GM18499 (cell line): ENCODE results near the gene CCNL2.
"Not testable (repeated sequence)": the region's sequence is repeated elsewhere in the genome, so short reads cannot be mapped to it uniquely, and the experiment has no call there.

Source experiments
- ATAC-seq: cut with Tn5 transposase; IDR thresholded peaks from one replicate; pipeline ENCODE4 v1.9.1; 2021; ENCODE audit warnings: moderate number of reproducible peaks; ENCODE audit not compliant: insufficient read depth, unreplicated experiment

The CCNL2 gene

DNA sequence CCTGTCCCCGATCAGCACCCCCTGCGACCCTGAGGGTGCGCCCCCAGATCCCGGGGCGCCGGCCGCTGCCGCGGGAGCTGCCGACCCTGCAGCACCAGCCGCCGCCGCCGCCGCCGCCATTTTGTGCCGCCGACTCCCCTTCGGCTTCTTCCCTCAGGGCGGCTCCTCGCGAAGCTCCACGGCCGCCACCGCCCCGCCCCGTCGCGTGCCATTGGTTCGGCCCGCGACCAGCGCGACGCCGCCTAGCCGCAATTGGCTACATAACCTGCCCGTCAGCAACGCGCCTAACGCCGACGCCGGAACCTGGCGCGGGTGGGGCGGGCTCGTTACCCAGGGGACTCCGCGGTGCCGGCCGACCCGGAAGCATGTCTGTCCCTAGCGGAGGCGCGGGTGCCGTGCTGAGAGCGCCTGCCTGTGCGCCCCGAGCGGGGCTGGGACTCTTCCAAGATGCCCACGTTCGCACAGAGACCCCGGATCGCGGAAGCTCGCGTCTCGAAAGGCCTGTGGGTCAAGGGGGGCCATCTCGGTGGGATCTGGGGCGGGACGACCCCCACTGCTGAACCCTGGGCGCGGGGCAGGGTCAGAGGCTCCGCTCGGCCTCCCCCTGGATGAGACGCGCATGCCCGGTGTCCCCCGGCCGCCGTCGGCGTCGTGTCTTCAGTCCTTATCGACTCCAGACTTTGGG, at the start of gene CCNL2:
Gene CCNL2 (minus strand): TSS at position 149 of the 685 bp plus-strand sequence. CDS start 29 bp downstream, at position 120.
- peak; percentile 65 for ATAC-seq

DNA sequence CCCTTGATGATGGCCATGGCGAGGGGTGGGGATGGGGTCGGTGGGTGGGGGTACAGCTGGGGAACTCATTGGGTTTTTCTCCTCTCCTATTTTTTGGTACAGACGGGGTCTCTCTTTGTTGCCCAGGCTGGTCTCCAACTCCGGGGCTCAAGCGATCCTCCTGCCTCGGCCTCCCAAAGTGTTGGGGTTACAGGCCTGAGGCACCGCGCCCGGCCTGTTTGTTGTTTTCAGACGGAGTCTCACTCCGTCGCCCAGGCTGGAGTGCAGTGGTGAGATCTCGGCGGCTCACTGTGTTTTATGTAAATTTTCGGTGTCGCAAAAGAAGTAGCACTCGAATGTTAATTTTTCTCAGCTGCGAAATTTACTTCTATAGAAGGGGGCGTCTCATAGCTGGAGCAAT, 47.5 kb upstream of the CCNL2 start:
- not testable (repeated sequence) for ATAC-seq

DNA sequence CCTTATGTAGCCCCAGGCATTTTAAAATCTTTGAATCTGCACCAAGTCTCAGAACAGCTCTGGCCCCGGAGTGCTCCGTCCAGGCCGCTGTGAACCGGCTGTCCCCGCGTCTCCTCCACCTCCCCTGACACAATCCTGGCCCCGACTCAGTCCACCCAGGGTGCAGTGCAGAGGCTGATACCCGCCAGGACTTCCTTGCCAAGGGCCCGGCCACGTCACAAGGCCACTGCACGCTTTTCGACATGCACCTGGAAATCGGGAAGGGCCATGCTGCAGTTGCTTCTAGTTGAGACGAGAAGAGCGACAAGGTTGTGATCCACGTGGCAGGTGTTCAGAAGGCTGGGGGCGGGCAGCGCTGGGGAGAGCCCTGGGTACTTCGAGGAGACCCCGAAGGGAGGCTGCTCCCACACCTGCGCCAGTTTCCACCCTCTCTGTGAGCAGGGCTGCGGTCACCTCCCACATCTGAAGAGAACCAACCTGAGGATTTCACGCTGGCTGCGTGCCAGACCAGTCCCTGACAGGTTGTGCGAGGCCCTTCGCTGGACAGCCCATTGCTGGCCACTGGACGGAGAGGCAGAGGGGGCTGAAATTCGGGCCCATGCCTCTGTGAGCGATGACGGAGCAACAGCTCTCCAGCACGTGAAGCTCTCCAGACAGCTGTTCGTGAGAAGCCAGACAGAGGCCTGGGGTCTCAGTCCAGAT, 43.1 kb upstream of the CCNL2 start:
- no peak for ATAC-seq

DNA sequence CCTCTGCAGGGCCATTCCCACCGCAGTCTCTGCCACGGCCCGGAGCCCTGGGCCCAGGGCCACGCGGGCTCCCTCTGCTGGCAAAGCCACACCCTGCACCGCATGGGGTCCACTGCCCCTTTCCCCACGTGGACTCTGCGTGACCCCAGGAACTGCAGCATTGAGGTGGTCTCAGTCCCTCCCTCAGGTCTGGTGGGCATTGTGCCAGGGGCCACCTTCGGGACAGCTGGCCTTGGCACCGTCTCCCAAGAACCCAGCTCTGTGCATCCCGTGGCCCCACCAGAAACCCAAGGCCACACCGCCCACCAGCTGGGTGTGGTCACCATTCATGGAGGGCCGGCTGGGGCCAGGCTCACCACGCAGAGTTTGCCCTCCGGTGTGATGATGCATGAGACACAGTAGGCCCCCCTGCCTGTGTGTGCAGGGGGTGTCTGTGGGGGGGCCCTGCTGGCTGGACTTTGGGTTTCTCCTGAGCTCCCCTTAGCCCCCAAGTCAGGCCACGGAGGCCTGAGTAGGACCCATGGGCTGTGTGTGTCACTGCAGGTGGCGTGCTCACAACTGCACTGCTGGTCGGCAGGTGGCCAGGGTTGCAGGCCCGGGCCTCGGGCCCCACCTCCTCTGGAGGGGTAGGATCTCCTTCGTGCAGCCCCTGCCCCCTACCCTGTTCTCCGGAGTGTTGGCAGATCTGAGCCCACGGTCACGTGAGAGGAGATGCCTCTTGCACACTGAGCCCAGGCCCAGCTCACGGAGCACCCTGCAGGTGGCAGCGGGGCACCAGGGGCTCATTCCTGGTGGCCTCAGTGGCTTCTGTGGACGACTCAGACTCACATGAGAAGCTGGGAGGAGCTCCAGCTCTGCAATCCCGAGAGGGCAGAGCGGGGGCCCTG, 42.1 kb upstream of the CCNL2 start:
- no peak for ATAC-seq

DNA sequence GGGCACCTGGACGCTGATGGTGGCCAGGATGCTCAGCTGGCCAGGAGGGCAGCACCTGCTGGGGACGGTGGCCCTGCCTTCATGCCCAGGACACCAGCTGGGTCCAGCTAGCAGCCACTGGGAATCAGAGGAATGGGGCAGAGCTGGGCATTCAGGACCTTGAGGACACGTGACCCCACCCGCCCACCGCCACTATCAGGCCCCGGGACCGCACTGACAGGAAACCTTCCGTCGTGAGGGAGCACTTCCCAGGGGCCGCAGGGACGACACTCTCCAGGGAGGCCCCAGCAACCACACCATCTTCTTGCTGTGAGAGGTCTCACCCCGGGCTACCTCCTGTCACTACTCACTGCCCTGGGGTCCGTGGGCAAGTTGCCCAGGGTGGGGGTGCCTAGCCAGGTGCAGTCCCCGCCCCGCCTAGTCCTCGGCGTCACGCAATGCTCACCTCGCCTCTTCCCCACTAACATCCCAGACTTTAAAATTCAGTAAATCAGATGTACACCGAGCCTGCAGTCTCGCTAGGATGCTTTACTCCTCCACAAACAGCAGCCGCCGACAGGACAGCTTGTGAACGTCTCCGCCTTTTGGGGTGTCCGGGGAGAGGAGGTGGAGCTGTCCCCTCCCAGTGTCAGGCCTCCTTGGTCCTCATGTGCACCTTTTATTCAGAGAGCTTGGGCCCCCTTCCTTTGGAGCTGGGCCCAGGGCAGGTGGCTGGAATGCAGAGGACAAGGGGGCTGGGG, 41.3 kb upstream of the CCNL2 start:
- ATAC-seq = no peak

DNA sequence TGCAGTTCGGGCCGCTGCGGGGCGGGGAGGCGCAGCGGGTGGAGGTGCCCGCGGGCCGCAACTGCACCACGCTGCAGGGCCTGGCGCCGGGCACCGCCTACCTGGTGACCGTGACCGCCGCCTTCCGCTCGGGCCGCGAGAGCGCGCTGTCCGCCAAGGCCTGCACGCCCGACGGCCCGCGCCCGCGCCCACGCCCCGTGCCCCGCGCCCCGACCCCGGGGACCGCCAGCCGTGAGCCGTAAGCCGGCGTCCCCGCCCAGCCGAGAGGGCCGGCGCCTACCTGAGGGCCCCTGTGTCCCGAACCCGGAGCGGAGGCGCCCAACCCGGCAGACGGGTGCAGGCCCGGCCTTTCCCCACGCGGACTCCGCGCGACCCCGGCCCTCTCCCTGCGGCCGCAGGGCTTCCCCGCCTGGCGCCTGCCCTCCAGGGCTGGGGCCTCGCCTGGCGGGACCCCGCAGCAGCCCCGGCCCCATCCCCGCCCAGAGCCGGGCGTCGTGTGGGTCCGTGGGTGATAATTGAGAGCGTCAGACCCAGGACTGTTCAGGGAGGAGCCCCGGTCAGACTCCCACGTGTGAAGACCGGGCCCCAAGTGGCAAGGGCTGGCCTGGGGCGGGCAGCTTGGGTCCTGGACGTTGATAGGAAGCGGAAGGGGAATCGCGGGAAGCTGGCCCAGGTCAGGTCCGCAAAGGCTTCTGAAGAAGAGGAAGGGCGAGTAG, 40.6 kb upstream of the CCNL2 start:
- ATAC-seq = no peak

DNA sequence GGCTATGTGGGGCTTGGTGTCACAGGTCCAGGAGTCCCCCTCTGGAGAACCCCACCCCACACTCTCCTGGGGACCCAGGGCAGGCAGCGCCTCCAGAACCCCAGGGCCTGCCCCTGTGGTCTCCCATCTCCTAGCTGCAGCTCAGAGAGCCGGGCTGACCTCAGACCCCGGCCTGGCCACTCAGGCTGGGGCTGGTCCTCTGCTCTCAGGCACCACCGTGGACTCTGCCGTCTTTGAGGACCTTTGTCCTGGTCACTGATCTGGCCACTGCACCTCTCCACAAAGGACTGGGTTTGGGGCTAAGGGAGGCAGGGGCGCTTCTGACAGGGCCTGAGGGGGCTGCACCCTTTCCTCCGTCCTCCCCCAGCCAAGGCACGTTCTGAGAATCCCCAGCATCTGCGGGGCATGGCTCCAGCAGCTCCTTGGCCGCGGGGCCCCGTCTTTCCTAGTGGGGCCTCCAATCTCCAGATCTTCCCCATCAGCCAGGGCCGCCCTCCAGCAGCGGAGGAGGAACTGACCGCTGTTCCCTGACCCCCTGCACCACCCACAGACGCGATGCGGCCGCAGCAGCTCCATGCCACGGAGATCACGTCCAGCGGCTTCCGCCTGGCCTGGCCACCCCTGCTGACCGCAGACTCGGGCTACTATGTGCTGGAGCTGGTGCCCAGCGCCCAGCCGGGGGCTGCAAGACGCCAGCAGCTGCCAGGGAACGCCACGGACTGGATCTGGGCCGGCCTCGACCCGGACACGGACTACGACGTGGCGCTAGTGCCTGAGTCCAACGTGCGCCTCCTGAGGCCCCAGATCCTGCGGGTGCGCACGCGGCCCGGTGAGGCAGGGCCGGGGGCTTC, 39.6 kb upstream of the CCNL2 start:
- no peak for ATAC-seq

DNA sequence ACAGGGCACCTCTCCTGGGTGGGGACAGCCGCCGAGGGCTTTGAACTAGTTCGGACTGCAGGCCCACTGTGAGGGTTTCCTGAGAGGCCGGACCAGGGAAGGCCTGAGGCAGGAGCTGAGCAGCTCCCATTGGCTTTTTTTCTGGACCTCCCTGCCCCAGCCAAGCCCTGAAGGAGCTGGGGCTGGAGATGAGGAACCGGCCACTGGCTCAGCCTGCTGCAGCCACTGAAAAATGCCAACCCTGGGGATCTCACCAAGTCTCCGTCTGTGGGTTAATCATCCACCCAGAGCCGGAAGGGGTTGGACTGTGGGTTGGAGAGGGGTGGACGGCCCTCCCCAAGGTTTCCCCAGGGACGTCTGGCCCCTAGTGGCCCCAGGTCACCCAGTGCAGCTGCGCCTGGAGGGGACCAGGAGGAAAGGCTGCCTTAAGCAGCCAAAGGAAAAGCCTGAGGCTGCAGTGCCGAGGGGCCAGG, 38.8 kb upstream of the CCNL2 start:
- ATAC-seq = no peak

DNA sequence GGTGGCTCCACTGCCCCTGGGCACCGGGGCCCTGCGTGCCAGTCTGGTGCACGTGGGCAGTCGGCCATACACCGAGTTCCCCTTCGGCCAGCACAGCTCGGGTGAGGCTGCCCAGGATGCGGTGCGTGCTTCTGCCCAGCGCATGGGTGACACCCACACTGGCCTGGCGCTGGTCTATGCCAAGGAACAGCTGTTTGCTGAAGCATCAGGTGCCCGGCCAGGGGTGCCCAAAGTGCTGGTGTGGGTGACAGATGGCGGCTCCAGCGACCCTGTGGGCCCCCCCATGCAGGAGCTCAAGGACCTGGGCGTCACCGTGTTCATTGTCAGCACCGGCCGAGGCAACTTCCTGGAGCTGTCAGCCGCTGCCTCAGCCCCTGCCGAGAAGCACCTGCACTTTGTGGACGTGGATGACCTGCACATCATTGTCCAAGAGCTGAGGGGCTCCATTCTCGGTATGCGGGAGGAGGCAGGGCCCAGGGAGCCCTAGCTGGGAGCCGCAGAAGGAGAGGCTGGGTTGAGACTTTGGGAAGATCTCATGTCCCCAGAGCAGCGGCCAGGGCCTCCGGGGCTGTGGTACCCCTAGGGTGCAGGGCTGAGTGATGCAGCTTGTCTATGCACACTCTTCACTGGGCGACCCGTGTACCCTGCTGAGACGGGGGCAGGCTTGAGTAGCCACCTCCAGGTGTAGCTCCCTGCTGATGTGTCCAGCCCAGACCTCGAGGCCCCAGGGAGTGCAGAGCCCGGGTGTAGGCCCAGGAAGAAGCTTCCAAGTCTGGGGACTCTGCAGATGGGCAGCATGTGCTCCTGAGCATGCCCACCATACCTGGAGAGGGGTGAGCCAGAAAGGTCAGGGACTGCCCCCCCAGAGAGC, 38.1 kb upstream of the CCNL2 start:
- ATAC-seq = no peak

DNA sequence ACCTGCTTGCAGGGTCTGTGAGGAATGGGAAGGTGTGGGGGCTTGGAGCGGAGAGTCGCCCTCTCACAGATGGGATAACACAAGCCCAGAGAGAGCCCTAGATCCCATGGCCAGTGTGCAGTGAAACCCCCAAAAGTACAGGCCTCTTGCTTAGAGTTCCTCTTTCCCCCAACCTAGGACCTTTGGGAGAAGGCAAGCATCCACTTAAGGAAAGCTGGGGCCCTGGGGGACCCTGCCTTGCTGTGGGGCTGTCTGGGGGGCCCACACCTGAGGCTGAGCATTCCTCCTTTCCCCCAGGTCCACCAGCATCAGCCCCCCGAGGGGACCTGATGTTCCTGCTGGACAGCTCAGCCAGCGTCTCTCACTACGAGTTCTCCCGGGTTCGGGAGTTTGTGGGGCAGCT, 37.5 kb upstream of the CCNL2 start:
- no peak for ATAC-seq

DNA sequence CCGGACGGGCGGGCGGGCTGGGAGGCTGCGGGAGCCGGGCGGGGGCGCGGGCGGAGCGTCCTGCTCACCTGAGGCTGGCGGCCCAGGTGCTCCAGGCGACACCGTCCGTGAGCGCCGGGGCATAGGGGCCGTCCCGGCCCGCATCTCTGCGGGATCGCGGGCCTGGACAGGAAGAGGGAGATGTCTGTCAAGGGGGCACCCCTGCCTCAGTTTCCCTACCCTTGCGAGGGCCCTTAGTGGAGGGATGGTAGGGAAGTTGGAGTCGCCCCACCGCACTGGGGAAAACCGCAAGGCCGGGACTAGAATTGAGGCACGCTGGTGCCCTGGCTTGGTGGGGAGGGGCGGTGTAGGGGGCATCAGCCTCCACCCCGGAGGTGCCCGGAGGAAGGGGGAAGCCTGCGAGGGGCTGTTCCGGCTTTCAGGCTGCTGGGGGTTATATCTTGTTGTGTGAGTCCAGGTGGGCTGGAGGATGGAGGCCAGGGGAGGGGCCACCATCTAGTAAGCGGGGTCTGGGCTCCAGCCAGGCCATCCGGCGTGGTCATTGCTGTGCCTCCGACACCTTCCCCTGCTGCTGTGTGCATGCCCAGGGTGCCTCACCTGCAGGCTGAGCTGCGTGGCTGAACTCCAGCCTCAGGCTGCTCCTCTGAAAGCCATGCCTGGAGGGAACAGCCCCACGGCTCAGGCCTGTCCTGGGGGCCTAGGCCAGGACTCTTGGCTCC, 36.9 kb upstream of the CCNL2 start:
- ATAC-seq = no peak

DNA sequence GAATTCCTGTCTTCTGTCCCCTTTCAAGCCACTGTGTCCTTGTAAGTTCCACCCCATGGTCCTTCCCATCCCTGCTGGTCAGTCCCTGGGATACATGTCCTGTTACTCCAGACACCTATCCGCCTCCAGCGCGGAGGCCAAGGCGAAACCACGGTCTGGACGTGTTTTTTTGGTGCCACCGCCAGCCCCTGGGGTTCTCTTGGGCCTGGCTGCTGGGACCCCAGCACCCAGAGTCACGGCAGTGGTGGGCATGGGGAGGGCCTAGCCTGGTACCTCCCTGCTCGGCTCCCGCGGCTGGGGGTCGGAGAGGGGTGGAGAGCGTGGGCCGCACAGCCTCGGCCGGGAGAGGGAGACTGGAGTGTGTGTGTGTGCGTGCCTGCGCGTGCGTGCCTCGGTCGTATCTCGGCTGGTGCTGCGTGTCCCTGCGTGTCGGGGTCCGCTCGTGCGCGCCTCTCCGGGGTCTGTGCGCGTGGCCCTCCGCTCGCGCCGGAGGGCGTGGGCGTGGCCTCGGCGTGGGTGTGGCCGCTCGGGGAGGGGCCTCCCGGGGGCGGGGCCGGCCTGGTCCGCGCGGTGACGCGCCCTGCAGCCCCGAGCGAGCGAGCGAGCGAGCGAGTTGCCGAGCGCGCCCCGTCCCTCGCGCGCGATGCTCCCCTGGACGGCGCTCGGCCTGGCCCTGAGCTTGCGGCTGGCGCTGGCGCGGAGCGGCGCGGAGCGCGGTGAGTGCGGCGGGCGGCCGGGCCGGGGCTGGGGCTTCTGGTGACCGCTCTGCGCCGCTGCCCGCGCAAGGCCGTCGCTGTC, 36.2 kb upstream of the CCNL2 start, which contains the start of gene VWA1:
Gene VWA1 (plus strand): TSS at position 585 of the 798 bp plus-strand sequence. CDS start 59 bp downstream, at position 644.
- no peak for ATAC-seq

DNA sequence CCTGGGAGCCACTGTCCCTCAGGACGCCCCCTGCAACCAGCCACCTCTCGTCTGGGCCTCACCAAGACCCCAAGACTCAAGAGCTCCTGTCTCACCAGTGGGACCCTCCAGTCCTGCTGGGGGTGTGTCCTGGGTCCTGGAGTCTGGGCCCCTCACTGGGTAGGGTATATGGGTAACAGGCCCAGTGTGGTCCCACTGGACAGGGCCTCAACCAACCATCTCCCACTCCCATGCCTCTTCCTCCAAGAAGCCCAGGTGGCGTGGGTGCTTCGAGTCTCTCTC, 35.6 kb upstream of the CCNL2 start:
- no peak for ATAC-seq

DNA sequence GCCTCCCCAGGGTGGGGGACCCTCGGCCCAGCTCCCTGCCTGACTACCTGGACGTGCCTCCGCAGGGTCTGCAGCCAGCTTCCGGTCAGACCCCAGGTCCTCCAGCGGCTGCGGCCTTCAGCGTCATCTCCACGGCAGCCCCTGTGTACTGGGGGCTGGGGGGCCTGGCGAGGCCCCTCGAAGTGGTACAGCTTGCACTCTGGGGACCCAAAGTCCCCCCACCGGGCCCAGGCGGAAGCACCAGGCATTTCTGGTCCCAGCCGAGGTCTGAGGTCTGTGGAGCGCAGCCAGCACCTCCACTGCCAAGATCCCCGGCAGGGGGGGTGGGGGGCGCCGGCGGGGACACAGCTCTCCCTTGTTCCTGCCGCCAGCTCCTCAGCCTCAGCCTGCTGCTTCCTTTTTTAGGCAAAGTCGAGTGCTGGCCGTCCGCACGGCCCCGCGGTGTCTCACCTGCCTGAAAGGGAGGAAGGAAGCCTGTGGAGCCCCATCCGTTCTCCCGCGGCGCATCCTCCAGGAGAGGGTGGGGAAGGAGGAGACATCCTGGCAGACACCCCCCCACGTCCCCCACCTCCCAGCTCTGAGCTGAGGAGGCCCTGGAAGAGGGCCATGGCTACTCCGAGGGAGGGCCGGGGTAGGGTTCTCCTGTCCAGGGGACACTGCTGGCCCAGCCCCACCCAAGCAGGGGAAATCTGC, 35.1 kb upstream of the CCNL2 start:
- no peak for ATAC-seq

DNA sequence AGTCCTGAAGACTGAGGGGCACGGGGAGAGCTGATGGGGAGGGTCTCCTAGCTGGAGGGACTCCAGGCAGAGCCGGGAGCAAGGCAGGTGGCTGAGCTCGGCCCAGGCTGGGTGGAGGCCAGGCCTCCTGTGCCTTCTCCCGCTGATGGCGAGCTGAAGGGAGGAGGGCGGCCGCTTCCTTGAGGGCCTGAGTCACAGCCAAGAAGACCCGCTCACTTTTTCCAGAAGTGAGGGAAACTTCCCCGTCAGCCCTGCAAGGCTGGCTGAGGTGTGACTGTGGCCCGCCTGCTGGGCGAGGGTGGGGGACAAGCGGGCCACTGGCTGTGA, 34.6 kb upstream of the CCNL2 start:
- no peak for ATAC-seq
